ENCODE results near the gene MON2.
"Not testable (repeated sequence)": the region's sequence is repeated elsewhere in the genome, so short reads cannot be mapped to it uniquely, and the experiment has no call there.

MON2 gene

DNA sequence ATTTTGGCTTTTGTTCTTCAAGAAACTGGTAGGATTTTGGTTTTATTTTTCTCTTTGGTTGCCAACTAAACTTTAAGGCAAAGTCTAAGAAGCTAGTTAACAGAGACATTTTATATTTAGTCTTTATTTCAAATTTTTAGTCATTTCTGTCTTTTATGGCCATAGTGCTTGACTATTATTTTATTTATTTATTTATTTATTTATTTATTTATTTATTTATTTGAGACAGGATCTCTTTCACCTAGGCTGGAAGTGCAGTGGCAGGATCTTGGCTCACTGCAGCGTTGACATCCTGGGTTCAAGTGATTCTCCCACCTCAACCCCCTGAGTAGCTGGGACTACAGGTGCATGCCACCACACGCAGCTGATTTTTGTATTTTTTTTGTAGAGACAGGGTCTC is 3.1 kb downstream of the MON2 start:
- no peak for DNase-seq (ENCODE audit: low spot score)

DNA sequence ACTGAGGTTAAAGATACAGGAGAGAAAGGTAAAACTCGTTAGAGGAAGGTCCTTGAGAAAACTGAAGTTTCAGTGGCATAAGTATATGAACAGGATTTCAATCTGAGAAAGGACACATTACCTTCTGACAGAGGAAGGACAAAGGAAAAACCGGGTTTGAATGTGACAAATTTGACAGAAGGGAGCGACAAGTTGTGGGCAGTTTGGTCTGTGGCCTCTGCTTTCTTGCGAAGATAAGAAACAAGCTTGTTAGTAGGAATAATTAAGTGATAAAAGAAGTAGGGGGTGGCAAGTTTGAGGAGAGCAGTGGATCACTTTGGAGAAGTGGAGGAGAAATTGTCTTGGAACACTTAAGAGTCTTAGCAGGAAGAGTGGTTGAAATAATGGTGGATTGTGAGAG is 5.1 kb downstream of the MON2 start:
- no peak for DNase-seq (ENCODE audit: low spot score)

DNA sequence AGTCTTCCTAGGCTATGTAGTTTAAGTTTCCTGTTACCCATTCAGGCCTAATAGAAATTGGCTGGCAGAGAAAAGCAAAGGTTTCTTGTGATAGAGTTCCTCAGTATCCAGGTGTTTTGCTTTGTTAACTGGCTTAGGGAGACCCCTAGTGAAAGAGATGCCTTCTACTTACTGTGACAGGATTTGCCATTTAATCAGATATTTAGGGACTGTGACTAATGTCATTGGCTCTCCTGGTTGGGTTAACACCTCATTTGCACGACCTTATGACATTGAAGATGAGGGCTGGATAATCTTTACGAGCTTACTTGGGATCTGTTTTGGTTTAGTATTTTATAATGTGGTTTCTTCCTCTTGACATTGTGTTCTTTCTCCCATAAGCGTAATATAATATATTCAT is 5.8 kb downstream of the MON2 start:
- DNase-seq (ENCODE audit: low spot score): no peak

DNA sequence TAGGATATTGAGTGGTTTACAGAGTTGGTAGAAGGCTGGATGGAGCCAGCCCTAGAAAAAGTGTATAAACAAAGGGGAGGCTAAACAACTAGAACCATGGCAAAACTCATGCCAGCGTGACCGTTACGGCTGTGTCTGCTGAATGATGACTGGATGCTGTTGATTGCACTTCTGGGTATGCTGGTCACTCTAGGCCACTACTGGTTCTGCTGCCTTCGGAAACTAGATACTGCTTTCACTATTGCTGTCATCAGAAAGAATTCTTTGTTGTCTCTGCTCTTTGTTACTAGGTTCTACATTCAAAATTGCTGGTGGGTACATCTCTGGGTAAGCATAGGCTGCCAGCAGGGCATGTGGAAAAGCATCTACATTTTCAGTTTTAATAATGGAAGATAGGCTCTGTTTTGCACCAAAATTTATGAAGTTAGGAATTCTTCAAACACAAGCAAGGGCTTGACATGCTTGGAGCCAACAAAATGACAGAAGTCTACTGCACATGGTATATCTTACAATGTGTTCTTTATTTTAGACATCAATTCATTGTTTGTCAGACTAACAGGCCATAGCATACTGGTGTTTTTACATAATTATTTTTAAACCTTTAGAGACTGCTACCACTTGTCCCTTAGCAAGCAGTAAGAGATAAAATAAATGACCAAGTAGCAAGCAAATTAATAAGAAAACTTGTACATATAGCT is 15.4 kb downstream of the MON2 start:
- no peak for DNase-seq (ENCODE audit: low spot score)

DNA sequence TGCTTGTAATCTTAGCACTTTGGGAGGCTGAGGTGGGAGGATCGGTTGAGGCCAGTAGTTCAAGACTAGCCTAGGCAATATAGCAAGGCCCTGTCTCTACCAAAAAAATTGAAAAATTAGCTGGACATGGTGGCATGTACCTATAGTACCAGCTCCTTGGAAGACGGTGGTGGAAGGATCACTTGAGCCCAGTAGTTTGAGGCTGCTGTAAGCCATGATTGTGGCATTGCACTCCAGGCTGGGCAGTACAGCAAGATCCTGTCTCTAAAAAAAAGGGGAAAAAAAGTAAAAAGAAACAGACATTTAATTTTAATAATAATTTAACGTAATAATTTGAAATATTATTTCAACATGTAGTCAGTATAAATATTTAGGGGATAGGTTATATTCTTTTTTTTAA is 16.1 kb downstream of the MON2 start:
- no peak for DNase-seq (ENCODE audit: low spot score)

DNA sequence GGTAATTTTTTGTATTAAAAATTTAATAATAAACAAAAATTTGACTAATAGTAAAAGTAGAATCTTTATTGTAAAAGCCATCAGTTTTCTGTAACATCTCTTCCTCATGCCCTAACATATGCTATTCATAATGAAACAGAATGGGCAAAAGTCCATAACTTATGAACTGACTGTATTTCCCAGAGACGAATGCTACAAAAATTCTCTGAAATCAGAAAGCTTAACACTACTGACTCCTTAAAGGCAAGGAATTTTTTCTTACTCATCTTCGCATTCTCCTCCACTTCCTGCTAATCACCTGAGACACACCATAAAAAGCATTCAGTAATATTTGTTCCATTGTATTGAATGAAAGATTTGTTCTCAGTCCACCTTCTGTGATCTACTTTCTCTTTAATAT is 17.6 kb downstream of the MON2 start:
- no peak for DNase-seq (ENCODE audit: low spot score)

DNA sequence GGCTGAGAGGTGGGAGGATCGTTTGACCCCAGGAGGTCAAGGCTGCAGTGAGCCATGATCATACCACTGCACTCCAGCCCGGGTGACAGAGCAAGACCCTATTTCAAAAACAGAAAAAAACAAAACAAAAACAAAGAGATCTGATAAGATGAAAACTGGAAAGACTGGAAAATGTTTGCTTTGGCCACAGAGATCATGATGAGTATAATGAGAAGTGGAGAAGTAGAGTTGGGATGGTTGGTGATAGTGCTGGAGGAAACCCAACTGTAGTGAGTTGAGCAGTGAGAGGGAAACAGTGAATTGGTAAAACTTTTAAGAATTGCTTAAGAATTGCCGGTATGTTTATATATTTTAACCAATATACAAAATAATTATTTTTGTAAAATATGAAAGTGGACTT is 39.2 kb downstream of the MON2 start:
- no peak for DNase-seq (ENCODE audit: low spot score)

DNA sequence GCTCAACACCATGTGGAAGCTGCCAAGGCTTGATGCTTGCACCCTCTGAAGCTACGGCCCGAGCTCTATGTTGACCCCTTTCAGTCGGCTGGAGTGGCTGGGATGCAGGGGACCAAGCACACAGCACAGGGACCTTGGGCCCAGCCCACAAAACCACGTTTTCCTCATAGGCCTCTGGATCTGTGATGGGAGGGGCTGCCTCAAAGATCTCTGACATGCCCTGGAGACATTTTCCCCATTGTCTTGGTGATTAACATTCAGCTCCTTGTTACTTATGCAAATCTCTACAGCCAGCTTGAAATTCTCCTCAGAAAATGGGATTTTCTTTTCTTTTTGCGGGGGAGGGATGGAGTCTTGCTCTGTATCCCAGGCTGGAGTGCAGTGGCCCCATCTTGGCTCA is 46.3 kb downstream of the MON2 start:
- DNase-seq (ENCODE audit: low spot score): no peak

DNA sequence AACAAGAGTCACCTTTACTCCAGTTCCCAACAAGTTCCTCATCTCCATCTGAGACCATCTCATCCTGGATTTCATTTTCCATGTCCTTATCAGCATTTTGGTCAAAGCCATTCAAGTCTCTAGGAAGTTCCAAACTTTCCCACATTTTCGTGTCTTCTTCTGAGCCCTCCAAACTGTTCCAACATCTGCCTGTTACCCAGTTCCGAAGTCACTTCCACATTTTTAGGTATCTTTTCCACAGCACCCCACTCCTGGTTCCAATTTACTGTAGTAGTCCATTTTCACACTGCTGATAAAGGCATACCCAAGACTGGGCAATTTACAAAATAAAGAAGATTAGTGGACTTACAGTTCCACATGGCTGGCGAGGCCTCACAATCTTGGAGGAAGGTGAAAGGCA is 47.5 kb downstream of the MON2 start:
- DNase-seq (ENCODE audit: low spot score): not testable (repeated sequence)

DNA sequence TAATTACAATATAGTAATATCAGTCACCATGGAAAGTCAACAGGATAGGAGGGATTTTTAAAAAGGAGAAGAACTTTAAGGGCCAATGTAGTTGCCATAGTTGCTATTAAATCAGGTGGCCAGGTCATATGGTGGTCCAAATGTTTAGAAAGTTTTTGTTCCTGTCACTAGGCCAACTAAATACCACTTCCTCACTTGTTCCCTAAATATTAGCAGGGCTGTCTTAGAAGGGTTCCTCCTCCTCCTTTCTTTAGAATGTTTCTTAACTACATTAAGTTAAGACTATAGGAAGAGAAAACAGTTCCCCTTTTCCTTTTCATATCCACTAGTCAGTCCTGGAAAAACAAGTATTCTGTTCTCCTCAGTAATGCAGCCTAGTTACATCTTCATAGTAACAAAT is 50.3 kb downstream of the MON2 start:
- DNase-seq (ENCODE audit: low spot score): no peak

DNA sequence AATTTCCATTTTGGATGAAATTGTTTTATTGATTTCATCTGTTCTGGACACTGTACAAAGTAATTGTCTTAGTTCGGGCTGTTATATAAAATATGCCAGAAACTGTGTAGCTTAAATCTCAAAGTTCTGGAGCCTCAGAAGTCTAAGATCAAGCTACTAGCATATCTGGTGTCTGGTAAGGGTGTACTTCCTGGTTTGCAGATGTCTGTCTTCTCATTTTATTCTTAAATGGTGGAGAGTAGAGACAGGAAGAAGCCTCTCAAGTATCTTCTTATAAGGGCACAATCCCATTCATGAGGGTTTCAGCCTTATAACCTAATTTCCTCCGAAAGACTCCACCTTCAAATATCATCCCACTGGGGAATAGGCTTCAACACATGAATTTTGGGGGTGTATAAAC is 51.3 kb downstream of the MON2 start:
- DNase-seq (ENCODE audit: low spot score): no peak

DNA sequence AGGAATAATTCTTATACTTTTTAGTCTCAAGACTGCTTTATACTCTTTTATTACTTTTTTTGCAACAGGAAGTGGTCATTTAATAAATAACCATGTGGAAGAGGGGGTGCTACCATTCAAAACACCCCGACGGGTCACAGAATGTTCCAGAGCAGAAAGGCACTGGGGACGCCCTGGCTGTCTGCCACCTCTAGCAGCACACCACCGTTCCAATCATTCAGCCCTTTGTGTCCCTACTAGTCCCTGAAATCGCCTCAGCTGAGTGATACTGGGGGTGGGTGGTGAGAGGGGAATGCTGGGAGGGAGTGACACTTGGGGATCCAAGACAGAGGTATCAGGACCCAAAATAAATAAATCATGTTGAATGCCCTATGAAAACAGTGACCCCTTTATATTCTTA is 52.4 kb downstream of the MON2 start:
- no peak for DNase-seq (ENCODE audit: low spot score)

DNA sequence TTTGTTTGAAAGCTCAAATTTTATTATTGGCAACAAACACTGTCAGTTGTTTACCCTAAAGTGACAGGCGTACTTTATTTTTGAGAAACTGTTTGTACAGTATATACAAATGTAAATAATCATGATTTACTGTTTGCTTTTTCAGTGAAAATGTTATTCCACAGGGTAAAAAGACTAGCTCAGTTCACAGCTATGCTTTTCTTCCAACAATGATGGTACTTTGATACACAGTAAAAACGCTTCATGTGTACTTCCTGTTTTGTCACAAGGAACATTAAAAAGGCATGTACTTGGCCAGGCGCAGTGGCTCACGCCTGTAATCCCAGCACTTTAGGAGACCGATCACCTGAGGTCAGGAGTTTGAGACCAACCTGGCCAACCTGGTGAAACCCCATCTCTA is 53.7 kb downstream of the MON2 start:
- DNase-seq (ENCODE audit: low spot score): no peak

DNA sequence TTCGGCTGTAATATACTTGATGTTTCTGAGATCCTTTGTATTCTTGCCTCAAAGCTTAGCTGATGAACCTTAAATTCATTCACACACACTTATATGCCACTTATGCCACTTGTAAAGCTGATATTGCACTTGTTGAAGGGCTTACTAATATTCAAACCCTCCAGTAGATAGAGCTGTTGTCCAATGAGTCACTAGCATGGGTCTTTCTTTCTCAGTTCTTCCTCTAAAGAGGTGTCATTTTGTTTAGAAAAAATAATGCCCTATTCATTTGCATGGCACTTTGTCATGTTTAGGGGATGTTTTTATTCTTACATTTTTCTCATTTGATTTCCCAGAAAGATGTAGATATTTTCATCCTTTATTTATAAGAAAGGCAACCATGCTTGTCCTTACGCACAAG is 56.4 kb downstream of the MON2 start:
- no peak for DNase-seq (ENCODE audit: low spot score)

DNA sequence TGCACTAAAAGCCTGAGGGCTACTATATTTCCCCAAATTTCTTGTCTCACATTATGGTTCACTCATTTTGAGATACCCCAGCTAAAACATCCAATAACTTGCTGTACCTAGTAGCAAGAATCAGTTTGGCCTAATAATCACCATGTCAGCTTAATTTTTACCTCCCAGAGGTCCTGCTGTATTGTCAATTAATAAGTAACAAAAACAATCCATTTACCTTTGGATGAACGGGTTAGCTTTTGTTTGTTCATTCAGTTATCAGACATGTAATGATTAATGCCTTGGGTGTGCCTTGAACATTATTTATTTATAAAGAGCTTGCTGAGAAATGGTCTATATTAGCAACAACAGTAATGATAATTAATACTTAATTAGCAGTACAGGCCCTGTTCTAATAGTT is 57.0 kb downstream of the MON2 start:
- no peak for DNase-seq (ENCODE audit: low spot score)

DNA sequence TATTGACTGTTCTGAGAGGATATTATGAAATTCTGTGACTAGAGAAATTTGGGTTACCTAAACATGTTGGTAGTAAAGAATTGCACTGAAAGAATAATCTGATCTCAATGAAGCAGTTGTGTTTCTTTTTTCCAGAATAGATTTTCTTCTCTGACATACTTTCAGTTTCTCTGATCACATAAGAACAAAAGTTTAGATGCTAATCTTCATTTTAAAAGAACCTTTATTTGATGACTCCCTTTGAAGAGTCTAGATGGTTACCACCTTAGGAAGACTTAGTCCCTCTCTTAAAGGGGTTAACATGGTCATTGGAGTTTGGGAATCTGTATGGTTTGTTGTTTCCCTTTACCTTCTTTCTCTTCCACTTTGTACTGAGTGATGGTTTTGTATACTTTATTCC is 58.6 kb downstream of the MON2 start:
- DNase-seq (ENCODE audit: low spot score): no peak

DNA sequence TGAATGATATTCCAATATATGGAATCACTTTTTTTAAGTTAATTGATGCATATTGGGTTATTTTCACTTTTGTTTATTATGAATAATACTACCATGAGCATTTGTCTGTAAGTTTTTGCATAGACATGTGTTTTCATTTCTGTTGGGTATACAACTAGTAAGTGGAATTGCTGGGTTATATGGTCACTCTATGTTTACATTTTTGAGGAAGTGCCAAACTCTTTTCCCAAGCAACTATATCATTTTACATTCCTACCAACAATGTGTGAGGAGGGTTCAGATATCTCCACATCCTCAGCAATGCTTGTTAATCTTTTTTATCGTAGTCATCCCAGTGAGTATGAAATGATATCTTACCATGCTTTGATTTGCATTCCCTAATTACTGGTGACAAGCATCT is 64.0 kb downstream of the MON2 start:
- DNase-seq (ENCODE audit: low spot score): no peak

DNA sequence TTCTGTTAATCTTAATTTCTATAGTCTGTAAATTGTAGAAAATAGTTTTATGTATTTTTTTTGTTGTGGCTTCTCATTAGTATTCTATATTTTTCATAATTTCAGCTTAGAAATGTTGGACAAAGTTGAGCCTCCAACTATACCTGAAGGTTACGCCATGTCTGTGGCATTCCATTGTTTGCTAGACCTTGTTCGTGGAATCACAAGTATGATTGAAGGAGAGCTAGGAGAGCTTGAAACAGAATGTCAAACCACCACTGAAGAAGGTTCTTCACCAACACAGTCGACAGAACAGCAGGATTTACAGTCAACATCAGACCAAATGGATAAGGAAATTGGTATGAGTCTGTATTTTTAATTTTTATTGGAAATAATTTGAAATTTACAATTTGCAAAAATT is 65.7 kb downstream of the MON2 start:
- no peak for DNase-seq (ENCODE audit: low spot score)

DNA sequence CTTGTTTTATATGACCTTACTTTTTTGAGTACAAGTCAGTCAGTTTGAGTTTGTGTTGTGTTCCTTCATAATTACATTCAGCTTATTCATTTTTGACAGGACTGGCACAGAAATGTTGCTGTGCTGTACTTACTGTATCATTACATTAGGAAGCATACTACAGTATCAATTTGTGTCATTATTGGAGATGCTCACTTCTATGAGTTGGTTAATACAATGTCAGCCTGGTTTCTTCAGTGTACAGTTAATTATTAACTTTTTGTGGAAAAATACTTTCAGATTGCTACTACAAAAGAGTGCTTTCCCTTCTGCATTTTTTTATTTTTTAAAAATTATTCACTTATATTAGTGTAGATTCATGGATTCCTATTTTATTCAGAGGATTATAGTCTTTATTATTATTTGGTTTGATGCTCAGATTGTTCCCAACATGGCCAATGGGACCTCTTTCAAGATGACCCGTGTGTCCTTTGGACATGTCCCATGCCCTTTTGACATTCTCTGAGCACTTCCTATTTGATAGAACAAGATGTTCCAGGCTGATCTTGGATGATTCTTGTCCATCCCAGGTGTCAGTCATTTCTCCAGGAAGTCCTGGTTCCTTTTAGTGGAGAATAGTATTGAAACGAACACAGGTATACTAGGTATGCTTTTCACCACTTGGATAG is 66.6 kb downstream of the MON2 start:
- DNase-seq (ENCODE audit: low spot score): no peak

DNA sequence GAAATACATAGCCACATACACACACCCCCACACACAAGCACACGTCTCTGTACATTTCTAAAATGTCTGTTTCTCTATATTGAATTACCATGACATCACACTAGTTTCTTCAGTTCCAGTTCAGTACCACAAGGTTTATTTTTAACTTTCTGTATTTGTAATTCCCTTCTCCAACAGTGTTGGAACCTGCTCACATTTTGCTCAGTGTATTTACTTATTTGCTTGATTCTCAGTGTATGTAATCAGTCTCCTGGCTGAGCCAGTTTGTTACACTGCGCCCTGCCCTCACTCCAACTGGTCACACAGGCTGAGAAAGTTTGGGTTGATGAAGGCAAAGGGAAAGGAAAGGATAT is 67.1 kb downstream of the MON2 start:
- DNase-seq (ENCODE audit: low spot score): no peak

DNA sequence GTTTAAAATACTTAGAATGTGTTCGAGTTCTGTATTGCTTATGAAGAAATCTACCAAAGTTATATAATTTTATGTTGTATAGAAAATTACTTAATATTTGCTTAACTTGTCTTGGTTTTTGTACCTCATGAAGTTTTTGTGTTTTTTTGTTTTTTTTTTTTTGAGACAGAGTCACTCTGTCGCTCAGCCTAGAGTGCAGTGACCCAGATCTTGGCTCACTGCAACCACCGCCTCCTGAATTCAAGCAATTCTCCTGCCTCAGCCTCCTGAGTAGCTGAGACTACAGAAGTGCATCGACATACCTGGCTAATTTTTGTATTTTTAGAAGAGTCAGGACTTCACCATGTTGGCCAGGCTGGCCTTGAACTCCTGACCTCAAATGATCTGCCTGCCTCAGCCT is 69.9 kb downstream of the MON2 start:
- DNase-seq (ENCODE audit: low spot score): no peak

DNA sequence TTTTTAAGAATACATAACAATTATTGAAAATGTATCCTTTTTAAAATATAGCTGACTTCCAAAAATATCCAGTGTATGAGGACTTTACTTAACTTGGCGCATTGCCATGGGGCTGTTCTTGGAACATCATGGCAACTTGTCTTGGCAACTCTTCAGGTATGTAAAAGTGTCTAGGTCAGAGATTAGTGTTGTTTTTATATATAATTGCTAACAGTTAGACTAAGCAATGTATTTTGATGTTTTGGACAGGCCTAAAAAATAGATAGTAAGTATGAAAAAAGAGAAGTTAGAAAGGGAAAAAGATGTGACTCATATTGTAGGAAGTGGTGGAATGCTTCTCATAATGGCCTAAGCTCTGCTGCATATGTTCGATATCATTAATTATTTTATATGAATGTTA is 70.9 kb downstream of the MON2 start:
- DNase-seq (ENCODE audit: low spot score): no peak

DNA sequence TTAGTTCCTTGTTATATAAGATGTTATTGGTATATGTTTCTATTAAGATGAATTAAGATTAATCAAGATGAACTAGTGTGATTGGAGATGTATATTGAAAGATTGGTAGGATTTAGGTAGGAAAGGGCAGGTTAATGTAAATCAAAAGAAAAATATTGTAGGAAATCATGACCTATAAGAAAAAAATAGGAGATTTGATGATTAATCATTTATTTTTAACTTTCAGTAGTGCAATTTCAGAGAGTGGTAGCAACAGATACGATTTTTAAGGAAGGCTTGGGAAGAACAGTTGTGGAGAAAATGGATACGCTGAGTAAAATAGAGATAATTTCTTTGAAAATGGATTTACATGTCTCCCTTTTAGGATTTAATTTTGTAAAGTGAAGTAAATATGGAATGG is 73.7 kb downstream of the MON2 start:
- no peak for DNase-seq (ENCODE audit: low spot score)

DNA sequence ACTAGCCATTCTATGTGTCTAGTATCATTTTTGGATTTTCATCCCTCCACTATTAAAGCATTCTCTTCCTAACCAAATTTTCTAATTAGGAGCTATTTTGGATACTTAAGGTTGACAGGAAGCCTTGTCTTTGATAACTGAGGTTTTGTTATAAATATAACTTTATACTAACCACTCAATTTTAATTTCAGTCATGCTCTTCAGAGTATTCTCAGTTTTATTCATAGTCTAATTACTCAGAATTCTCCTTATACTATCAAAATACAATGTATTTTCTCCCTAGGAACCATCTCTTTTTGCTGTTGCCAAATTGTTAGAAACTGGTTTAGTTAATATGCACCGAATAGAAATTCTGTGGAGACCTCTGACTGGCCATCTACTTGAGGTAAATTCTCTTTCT is 76.2 kb downstream of the MON2 start:
- DNase-seq (ENCODE audit: low spot score): no peak
